Osteoblast (primary cell): Measurements from ENCODE around the gene INPP5B. TPM values are rescaled to one million over a fixed set of nuclear protein-coding genes. Genes with fewer than 3 reads are reported as not detected.
"Not testable (repeated sequence)": the region's sequence is repeated elsewhere in the genome, so short reads cannot be mapped to it uniquely, and the experiment has no call there.

Experiments used
- DNase-seq: peaks from one replicate; pipeline ENCODE4 v3.0.0; 2011; ENCODE audit warnings: low spot score, mixed read lengths; ENCODE audit not compliant: insufficient read length; ENCODE audit errors: missing footprints
- H2AFZ ChIP-seq: 2 replicates; pipeline ENCODE4 v1.6.0; 2011; ENCODE audit warnings: mild to moderate bottlenecking, low read length
- H3K27ac ChIP-seq: 2 replicates; pipeline ENCODE4 v1.5.1; 2011; ENCODE audit warnings: mild to moderate bottlenecking, low read depth, low read length, moderate library complexity
- H3K27me3 ChIP-seq: 2 replicates; pipeline ENCODE4 v1.6.0; 2012; ENCODE audit warnings: mild to moderate bottlenecking, control low read depth, inconsistent platforms, low read length, moderate library complexity; ENCODE audit not compliant: insufficient read depth
- H3K36me3 ChIP-seq: 2 replicates; pipeline ENCODE4 v1.5.1; 2011; ENCODE audit warnings: mild to moderate bottlenecking, low read length, control low read depth, moderate library complexity; ENCODE audit not compliant: insufficient read depth
- H3K4me1 ChIP-seq: 2 replicates; pipeline ENCODE4 v1.5.1; 2011; ENCODE audit warnings: mild to moderate bottlenecking, low read length, control low read depth, moderate library complexity; ENCODE audit not compliant: insufficient read depth
- H3K4me2 ChIP-seq: 2 replicates; pipeline ENCODE4 v1.6.0; 2011; ENCODE audit warnings: mild to moderate bottlenecking, low read length; ENCODE audit not compliant: insufficient read depth
- H3K4me3 ChIP-seq: fragments of 200-600 bp; sonication (generic); 3 replicates; pipeline ENCODE4 v1.5.1; 2012; ENCODE audit warnings: mild to moderate bottlenecking, low read length, inconsistent platforms; ENCODE audit not compliant: insufficient read depth
- H3K79me2 ChIP-seq: 2 replicates; pipeline ENCODE4 v1.6.0; 2012; ENCODE audit warnings: mild to moderate bottlenecking, low read length, control low read depth, inconsistent platforms; ENCODE audit not compliant: insufficient read depth
- H3K9me3 ChIP-seq: 2 replicates; pipeline ENCODE4 v1.5.1; 2011; ENCODE audit warnings: low read depth, low read length, control low read depth
- H4K20me1 ChIP-seq: 2 replicates; pipeline ENCODE4 v1.6.0; 2012; ENCODE audit warnings: mild to moderate bottlenecking, low read length, control low read depth; ENCODE audit not compliant: insufficient read depth
- total RNA-seq: library from RNA; depleted of rRNA; stranded (reverse); fragments of >200 nt; gene quantifications from 2 replicates; pipeline ENCODE4 v1.2.3, GENCODE V29; 2012
- TF ChIP-seq, protein P1 (sequence below): IDR thresholded peaks from 2 replicates; pipeline ENCODE4 v1.5.1; 2011; ENCODE audit warnings: mild to moderate bottlenecking, low read depth, low read length, moderate library complexity; ENCODE audit errors: extremely low read depth

The INPP5B gene
- total RNA-seq, 1 donor = 39.4 TPM

DNA sequence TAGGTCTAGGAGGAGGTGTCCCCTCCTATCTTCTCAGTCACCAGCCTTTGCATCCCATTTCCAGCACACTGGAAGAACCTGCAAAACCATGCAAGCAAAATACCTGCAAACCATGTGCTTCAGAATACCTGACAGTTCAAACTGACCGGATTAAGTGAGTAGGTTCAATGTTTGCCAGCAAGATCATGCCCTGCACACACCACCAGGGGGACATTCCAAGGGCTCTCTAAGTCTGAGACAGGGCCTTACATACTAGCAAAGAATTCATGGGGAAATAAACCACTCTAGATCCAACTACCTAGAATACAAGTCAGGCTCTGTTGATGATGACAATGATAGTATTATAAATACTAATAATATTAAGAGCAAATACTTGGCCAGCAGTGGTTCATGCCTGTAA, 27.6 kb downstream of the INPP5B start:
- peak; percentile 39 for DNase-seq
- Histone ChIP-seq H3K79me2 (peaks cover 41% of the 10 kb centered on the region), H3K4me3 (no peak overlapping the region), H3K9me3 (no peaks in the 10 kb centered on the region), H3K27me3 (no peaks in the 10 kb centered on the region), H2AFZ (no peak overlapping the region), H3K4me1 (no peaks in the 10 kb centered on the region), H3K27ac (no peak overlapping the region), H3K4me2 (no peak overlapping the region), H3K36me3 (peaks cover 16% of the 10 kb centered on the region), H4K20me1 (peaks cover 20% of the 10 kb centered on the region)
- TF ChIP-seq, protein P1, sequence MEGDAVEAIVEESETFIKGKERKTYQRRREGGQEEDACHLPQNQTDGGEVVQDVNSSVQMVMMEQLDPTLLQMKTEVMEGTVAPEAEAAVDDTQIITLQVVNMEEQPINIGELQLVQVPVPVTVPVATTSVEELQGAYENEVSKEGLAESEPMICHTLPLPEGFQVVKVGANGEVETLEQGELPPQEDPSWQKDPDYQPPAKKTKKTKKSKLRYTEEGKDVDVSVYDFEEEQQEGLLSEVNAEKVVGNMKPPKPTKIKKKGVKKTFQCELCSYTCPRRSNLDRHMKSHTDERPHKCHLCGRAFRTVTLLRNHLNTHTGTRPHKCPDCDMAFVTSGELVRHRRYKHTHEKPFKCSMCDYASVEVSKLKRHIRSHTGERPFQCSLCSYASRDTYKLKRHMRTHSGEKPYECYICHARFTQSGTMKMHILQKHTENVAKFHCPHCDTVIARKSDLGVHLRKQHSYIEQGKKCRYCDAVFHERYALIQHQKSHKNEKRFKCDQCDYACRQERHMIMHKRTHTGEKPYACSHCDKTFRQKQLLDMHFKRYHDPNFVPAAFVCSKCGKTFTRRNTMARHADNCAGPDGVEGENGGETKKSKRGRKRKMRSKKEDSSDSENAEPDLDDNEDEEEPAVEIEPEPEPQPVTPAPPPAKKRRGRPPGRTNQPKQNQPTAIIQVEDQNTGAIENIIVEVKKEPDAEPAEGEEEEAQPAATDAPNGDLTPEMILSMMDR = peak; percentile 65

DNA sequence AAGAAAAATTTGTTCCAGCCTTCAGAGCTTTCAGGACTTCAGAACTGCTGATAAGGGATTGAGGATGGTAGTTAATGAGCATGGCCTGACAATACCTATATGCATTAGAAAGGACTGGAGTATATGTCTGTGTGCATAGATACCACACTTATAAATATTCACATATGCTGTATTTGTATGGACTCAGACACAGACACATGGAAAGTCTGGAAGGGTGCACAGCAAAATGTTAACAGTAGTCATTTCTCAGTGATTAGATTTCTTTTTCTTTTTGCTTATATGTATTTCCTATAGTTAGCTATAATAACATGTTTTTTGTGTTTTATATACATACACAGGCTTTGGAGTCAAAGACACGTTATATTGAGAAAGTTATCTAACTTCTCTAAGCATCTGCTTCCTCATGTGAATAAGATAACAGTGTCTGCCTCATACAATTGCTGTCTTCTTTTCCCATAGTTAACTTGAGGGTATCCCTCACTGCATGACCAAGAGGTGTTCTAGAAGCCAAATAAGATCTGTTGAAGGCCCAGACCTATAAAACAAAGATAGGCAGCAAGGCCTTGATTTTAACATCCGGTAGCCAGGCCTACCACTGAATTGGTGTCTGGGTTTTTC, 31.3 kb downstream of the INPP5B start:
- Histone ChIP-seq H3K79me2 (peaks cover 33% of the 10 kb centered on the region), H3K27ac (no peak overlapping the region)

DNA sequence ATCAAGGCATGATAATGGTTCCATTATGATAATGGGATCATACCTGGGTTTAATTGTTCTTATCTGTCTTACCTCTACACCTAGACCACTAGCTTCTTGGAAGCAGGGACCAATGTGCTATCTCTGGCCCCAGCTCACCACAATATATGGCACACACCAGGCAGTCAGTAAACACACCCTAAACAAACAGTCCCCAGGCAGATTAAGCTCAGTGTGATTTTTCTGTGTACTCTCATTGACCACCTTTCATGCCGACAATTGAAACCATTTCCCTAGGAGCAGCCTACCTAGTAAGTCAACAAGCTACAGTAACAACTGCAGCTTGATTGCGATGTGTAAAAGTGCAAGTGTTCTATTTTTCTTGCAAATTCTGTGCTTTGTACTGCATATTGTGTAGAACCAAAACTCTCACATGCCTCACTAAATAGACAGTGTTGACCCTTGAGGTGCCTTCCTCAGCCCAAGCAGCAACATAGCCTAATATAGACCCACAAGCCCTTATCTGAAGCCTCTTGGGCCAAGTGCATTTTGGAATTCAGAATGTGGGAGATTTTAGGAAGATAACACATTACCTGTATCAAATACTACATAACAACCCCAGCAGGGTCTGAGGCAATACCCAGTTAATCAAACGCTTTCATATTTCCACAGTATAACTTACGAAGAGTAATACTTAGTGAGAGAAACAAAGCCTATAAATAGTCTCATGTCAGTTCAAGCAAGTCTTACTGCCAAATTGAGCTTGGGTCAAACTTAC, 32.0 kb downstream of the INPP5B start:
- Histone ChIP-seq H3K4me1 (no peaks in the 10 kb centered on the region), H4K20me1 (peaks cover 20% of the 10 kb centered on the region), H3K27me3 (no peaks in the 10 kb centered on the region), H3K79me2 (peaks cover 29% of the 10 kb centered on the region), H3K4me2 (no peak overlapping the region), H2AFZ (no peak overlapping the region), H3K4me3 (no peak overlapping the region), H3K9me3 (no peaks in the 10 kb centered on the region), H3K36me3 (peaks cover 15% of the 10 kb centered on the region), H3K27ac (no peak overlapping the region)
- DNase-seq = no peak
- TF ChIP-seq, protein P1 = no peak

More for the DNA sequence above, 31.3 kb downstream of the INPP5B start:
- DNase-seq = no peak
- Histone ChIP-seq H3K4me2 (no peak overlapping the region), H2AFZ (no peak overlapping the region), H4K20me1 (peaks cover 20% of the 10 kb centered on the region), H3K27me3 (no peaks in the 10 kb centered on the region), H3K36me3 (peaks cover 15% of the 10 kb centered on the region), H3K9me3 (no peaks in the 10 kb centered on the region), H3K4me1 (no peaks in the 10 kb centered on the region), H3K4me3 (no peak overlapping the region)
- TF ChIP-seq, protein P1 = no peak

DNA sequence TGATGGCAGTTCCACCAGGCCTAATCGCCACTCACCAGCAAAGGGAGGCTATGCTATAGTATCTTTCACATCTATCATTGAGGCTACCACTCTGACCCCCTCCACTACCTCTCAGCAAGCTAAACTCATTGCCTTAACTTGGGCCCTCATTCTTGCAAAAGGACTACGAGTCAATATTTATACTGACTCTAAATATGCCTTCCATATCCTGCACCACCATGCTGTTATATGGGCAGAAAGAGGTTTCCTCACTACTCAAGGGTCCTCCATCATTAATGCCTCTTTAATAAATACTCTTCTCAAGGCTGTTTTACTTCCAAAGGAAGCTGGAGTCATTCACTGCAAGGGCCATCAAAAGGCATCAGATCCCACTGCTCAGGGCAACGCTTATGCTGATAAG, 35.4 kb downstream of the INPP5B start:
- not testable (repeated sequence) for H3K4me3 ChIP-seq, H3K27ac ChIP-seq, DNase-seq, H3K4me1 ChIP-seq, H3K9me3 ChIP-seq, H3K36me3 ChIP-seq, H3K27me3 ChIP-seq, H2AFZ ChIP-seq, H3K4me2 ChIP-seq
- Histone ChIP-seq H4K20me1 (peaks cover 10% of the 10 kb centered on the region), H3K79me2 (peaks cover 11% of the 10 kb centered on the region)

DNA sequence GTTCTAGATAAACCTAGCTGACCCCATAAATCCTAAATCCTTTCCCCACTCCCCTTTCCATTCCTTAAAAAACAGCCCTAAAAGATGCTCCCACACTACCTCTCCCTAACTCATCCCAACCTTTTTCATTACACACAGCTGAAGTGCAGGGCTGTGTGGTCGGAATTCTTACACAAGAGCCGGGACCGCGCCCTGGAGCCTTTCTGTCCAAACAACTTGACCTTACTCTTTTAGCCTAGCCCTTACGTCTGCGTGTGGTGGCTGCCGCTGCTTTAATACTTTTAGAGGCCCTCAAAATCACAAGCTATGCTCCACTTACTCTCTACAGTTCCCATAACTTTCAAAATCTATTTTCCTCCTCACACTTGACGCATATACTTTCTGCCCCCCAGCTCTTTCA, 36.0 kb downstream of the INPP5B start:
- H3K9me3 ChIP-seq, H3K4me1 ChIP-seq, H2AFZ ChIP-seq, H3K27ac ChIP-seq, H3K4me2 ChIP-seq, H3K4me3 ChIP-seq, H3K36me3 ChIP-seq, DNase-seq, H3K27me3 ChIP-seq: not testable (repeated sequence)
- H3K79me2 ChIP-seq = peaks cover 11% of the 10 kb centered on the region
- peaks cover 10% of the 10 kb centered on the region for H4K20me1 ChIP-seq

DNA sequence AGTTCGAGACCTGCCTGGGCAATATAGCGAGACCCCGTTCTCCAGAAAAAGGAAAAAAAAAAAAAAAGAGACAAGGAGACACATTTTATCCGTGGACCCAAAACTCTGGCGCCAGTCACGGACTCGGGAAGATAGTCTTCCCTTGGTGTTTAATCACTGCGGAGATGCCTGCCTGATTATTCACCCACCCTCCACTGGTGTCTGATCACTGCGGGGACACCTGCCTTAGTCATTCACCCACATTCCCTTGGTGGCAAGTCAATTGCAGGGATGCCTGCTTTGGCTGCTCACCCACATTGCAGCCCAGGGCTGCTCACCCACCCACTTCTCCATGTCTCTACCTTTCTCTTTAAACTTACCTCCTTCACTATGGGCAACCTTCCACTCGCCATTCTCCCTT, 38.3 kb downstream of the INPP5B start:
- H3K9me3 ChIP-seq, H2AFZ ChIP-seq, H3K36me3 ChIP-seq, DNase-seq, H3K27ac ChIP-seq, H3K4me2 ChIP-seq, H3K27me3 ChIP-seq, H3K79me2 ChIP-seq, H3K4me1 ChIP-seq, H3K4me3 ChIP-seq, H4K20me1 ChIP-seq: not testable (repeated sequence)
